NCI-H2227 treated with DMSO at 0.1 percent for 48 hours (cell line): ENCODE data around the gene TENT4A.

Experiments used
- DNase-seq: peaks from one replicate; lab custom pipeline; 2025; lab: John Stamatoyannopoulos, UW

TENT4A gene

GRCh38 chr5:6718161-6718681, 5.0 kb downstream of the TENT4A start:
- no peak for DNase-seq

GRCh38 chr5:6718718-6719117, 5.5 kb downstream of the TENT4A start:
- DNase-seq, result no peak

- DNase-seq, result no peak
Observed at GRCh38 chr5:6719417-6719816, 6.2 kb downstream of the TENT4A start.

- no peak for DNase-seq
Observed at GRCh38 chr5:6719896-6720560, 6.8 kb downstream of the TENT4A start.

GRCh38 chr5:6720561-6720921, 7.3 kb downstream of the TENT4A start:
- no peak for DNase-seq

- no peak for DNase-seq
Observed at GRCh38 chr5:6721442-6721841, 8.2 kb downstream of the TENT4A start.

- DNase-seq, result no peak
Observed at GRCh38 chr5:6722015-6722414, 8.8 kb downstream of the TENT4A start.

GRCh38 chr5:6723122-6723815, 10.0 kb downstream of the TENT4A start:
- no peak for DNase-seq

GRCh38 chr5:6723816-6724300, 10.6 kb downstream of the TENT4A start:
- DNase-seq, result no peak

- no peak for DNase-seq
Observed at GRCh38 chr5:6724321-6724929, 11.2 kb downstream of the TENT4A start.

- no peak for DNase-seq
Observed at GRCh38 chr5:6725421-6725820, 12.2 kb downstream of the TENT4A start.

GRCh38 chr5:6726006-6726405, 12.8 kb downstream of the TENT4A start:
- no peak for DNase-seq

- no peak for DNase-seq
Observed at GRCh38 chr5:6727231-6727630, 14.0 kb downstream of the TENT4A start.

GRCh38 chr5:6728011-6728794, 15.0 kb downstream of the TENT4A start:
- DNase-seq, result no peak

- no peak for DNase-seq
Observed at GRCh38 chr5:6728795-6729183, 15.6 kb downstream of the TENT4A start.

- no peak for DNase-seq
Observed at GRCh38 chr5:6729386-6730310, 16.4 kb downstream of the TENT4A start.

- DNase-seq, result no peak
Observed at GRCh38 chr5:6730407-6730806, 17.2 kb downstream of the TENT4A start.

GRCh38 chr5:6730807-6731206, 17.6 kb downstream of the TENT4A start:
- DNase-seq, result no peak

- no peak for DNase-seq
Observed at GRCh38 chr5:6731465-6732237, 18.4 kb downstream of the TENT4A start.

GRCh38 chr5:6732634-6733410, 19.6 kb downstream of the TENT4A start:
- DNase-seq, result no peak
